Esophagus muscularis mucosa (tissue), 3 donors: ENCODE measurements around the gene KLF11.

Experiments
- CTCF ChIP-seq, 3 experiments: fragments of 200-600 bp in 2 of 3; fragments of 450-650 bp in 1 of 3; sonication (generic) in 2 of 3; IDR thresholded peaks; one replicate each; pipeline ENCODE4 v1.5.1; 2017 to 2019; ENCODE audit warnings: antibody characterized with exemption in 3 of 3, mild to moderate bottlenecking in 2 of 3, moderate library complexity in 1 of 3
- EP300 ChIP-seq: sonication (generic); formaldehyde crosslinking; IDR thresholded peaks from one replicate; pipeline ENCODE4 v1.6.1; 2017; ENCODE audit warnings: antibody characterized with exemption

GRCh38 chr2:10078001-10078400 lies 34.7 kb downstream of the KLF11 start:
- no peak for TF ChIP-seq CTCF (IDR thresholded peaks at IDR 0.05)
- TF ChIP-seq EP300: no peak
